SH-SY5Y (cell line): Measurements from ENCODE around the gene LPAR6.

ENCODE experiments used
- GATA2 ChIP-seq: IDR thresholded peaks from 2 replicates; pipeline ENCODE4 v1.6.1; 2011; ENCODE audit warnings: mild to moderate bottlenecking, low read depth, low read length
- GATA3 ChIP-seq: IDR thresholded peaks from 2 replicates; pipeline ENCODE4 v1.6.1; 2011; ENCODE audit warnings: low read depth, mild to moderate bottlenecking, low read length, moderate library complexity

DNA sequence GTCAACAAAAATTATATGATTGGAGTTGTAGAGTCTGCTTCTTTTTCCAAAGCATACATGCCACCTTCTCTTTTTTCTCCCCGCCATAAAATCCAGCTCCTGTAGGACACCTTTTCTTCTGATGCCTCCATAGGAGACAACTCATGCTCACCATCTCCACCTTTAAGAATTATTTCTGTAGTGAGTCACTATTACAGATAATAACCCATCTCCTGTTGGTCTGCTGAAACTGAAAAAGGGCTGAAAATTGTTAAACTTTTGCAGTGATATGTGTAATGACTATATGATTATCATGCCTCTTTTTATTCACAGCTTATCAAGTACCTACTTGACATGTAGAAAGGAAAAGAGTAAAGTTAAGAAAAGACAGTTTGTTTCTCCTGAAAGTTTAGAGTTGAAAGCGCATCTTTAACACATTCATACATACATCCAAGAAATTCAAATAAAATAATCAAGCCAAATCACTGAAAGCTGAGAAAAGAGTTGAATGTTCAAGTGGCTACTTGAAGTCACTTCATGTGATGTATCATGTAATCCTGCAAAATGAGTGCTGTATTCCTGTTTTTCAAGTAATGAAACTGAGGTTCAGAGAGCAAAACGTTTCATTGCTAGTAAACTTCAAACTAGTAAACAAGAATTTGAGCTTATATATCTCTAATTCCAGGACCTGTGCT is 35.5 kb upstream of the LPAR6 start:
- no peak for TF ChIP-seq GATA3
- no peak for TF ChIP-seq GATA2
